GM12878 (cell line): ENCODE data around the gene RETREG3. TPM values are rescaled to one million over a fixed set of nuclear protein-coding genes. Genes with fewer than 3 reads are reported as not detected.

Experiments used
- BACH1 ChIP-seq: fragments of 450-650 bp; IDR thresholded peaks from 2 replicates; pipeline ENCODE4 v1.6.1; 2017; ENCODE audit warnings: mild to moderate bottlenecking, borderline replicate concordance
- BCL3 ChIP-seq: IDR thresholded peaks from 2 replicates; pipeline ENCODE4 v1.6.1; 2011; ENCODE audit warnings: borderline replicate concordance, low read depth, mild to moderate bottlenecking, moderate library complexity, low read length; ENCODE audit not compliant: insufficient read depth, poor library complexity, severe bottlenecking
- CBX3 ChIP-seq: fragments of 200-600 bp; sonication (generic); IDR thresholded peaks from 2 replicates; pipeline ENCODE4 v1.6.1; 2016; ENCODE audit warnings: low read depth, borderline replicate concordance
- CBX5 ChIP-seq: sonication (generic); IDR thresholded peaks from 2 replicates; pipeline ENCODE4 v1.6.1; 2016; ENCODE audit warnings: low read depth, moderate library complexity, mild to moderate bottlenecking, inconsistent platforms
- E2F8 ChIP-seq: fragments of 450-650 bp; IDR thresholded peaks from 2 replicates; pipeline ENCODE4 v1.6.1; 2018; ENCODE audit warnings: mild to moderate bottlenecking, low read depth, moderate library complexity; ENCODE audit not compliant: partially characterized antibody
- EGR1 ChIP-seq, 2 experiments: IDR thresholded peaks; 1 replicate in 1 of 2; 2 replicates in 1 of 2; pipeline ENCODE4 v1.6.1; 2011 to 2012; ENCODE audit warnings: low read depth in 2 of 2, low read length in 2 of 2, borderline replicate concordance in 1 of 2, mild to moderate bottlenecking in 1 of 2, moderate library complexity in 1 of 2
- GABPA ChIP-seq: IDR thresholded peaks from 2 replicates; pipeline ENCODE4 v1.6.1; 2014; ENCODE audit warnings: antibody characterized with exemption, low read depth, mild to moderate bottlenecking, inconsistent platforms
- IRF4 ChIP-seq: IDR thresholded peaks from 2 replicates; pipeline ENCODE4 v1.6.1; 2011; ENCODE audit warnings: low read depth, low read length
- IRF5 ChIP-seq: fragments of 450-650 bp; IDR thresholded peaks from 2 replicates; pipeline ENCODE4 v1.6.1; 2017; ENCODE audit warnings: borderline replicate concordance
- JUND ChIP-seq: IDR thresholded peaks from 2 replicates; pipeline ENCODE4 v1.6.1; 2012; ENCODE audit warnings: low read depth, mild to moderate bottlenecking, low read length, improper control_type of control experiment, moderate library complexity
- LARP7 ChIP-seq: fragments of 450-650 bp; IDR thresholded peaks from 2 replicates; pipeline ENCODE4 v1.6.1; 2017; ENCODE audit warnings: mild to moderate bottlenecking
- MTA3 ChIP-seq: IDR thresholded peaks from 2 replicates; pipeline ENCODE4 v1.6.1; 2012; ENCODE audit warnings: low read length, inconsistent platforms, borderline replicate concordance
- MXI1 ChIP-seq: fragments of 150-350 bp; IDR thresholded peaks from 2 replicates; pipeline ENCODE4 v1.6.1; 2011; ENCODE audit warnings: low read depth, mild to moderate bottlenecking, inconsistent platforms, low read length, improper control_type of control experiment
- NBN ChIP-seq: fragments of 450-650 bp; IDR thresholded peaks from 2 replicates; pipeline ENCODE4 v1.6.1; 2016
- NFIC ChIP-seq: IDR thresholded peaks from 2 replicates; pipeline ENCODE4 v1.6.1; 2012; ENCODE audit warnings: low read depth, mild to moderate bottlenecking, inconsistent platforms, low read length, moderate library complexity
- PKNOX1 ChIP-seq: fragments of 450-650 bp; IDR thresholded peaks from 2 replicates; pipeline ENCODE4 v1.6.1; 2016; ENCODE audit warnings: mild to moderate bottlenecking
- RAD21 ChIP-seq: IDR thresholded peaks from 2 replicates; pipeline ENCODE4 v1.6.1; 2011; ENCODE audit warnings: mild to moderate bottlenecking, low read depth, low read length, moderate library complexity; ENCODE audit not compliant: insufficient read depth
- RBBP5 ChIP-seq: fragments of 200-600 bp; sonication (generic); conservative IDR thresholded peaks from 2 replicates; pipeline ENCODE4 v1.6.1; 2016
- RFX5 ChIP-seq: IDR thresholded peaks from 2 replicates; pipeline ENCODE4 v1.6.1; 2011; ENCODE audit warnings: low read depth, low read length, improper control_type of control experiment
- SP1 ChIP-seq: IDR thresholded peaks from one replicate; pipeline ENCODE4 v1.6.1; 2011; ENCODE audit warnings: low read depth, low read length
- SUZ12 ChIP-seq: fragments of 200-600 bp; sonication (generic); IDR thresholded peaks from one replicate; pipeline ENCODE4 v1.6.1; 2018; ENCODE audit warnings: antibody characterized with exemption, mild to moderate bottlenecking; ENCODE audit not compliant: unreplicated experiment
- WRNIP1 ChIP-seq: IDR thresholded peaks from 2 replicates; pipeline ENCODE4 v1.6.1; 2011; ENCODE audit warnings: low read depth, low read length, improper control_type of control experiment, borderline replicate concordance
- ZBED1 ChIP-seq: IDR thresholded peaks from 2 replicates; pipeline ENCODE4 v1.6.1; 2016; ENCODE audit warnings: borderline replicate concordance
- ZNF217 ChIP-seq: fragments of 450-650 bp; IDR thresholded peaks from 2 replicates; pipeline ENCODE4 v1.6.1; 2017; ENCODE audit warnings: antibody characterized with exemption, mild to moderate bottlenecking
- ZNF384 ChIP-seq: IDR thresholded peaks from 2 replicates; pipeline ENCODE4 v1.6.1; 2012; ENCODE audit warnings: low read depth, mild to moderate bottlenecking, low read length, improper control_type of control experiment, borderline replicate concordance
- polyA plus RNA-seq, 11 experiments: library from polyadenylated mRNA; depleted of rRNA in 4 of 11; unstranded in 6 of 11; stranded (reverse) in 5 of 11; fragments of >200 nt; fragmentation: Nextera tagmentation in 4 of 11; fragmentation: Illumina TruSeq in 1 of 11; extraction: Ambion mirVana in 4 of 11; extraction: Trizol in 1 of 11; gene quantifications; 1 replicate in 1 of 11; 2 replicates in 10 of 11; pipeline versions ENCODE4 v1.2.1 to v1.2.3, GENCODE V29; 2011 to 2016; ENCODE audit warnings: inconsistent platforms in 2 of 11, missing spikeins in 2 of 11, low read depth in 1 of 11
- total RNA-seq, 4 experiments: library from RNA; depleted of rRNA in 3 of 4; stranded (reverse); fragments of >200 nt in 3 of 4; fragmentation: Illumina TruSeq in 1 of 4; extraction: Trizol in 1 of 4; gene quantifications; 2 replicates each; pipeline versions ENCODE4 v1.2.1 to v1.2.3, GENCODE V29; 2013 to 2021

RETREG3 gene
- total and polyA plus RNA-seq, 10 of the 15 experiments (the other 5 are each of a cell fraction or from before 2014, with no cell fraction given) = 7.0 to 50.6 (median 27.3) TPM

- TF ChIP-seq CBX3 (no peak), CBX5 (no peak), IRF5 (no peak; the same call in 1 of the 2 replicates), WRNIP1 (no peak), EGR1 (IDR thresholded peaks at IDR 0.05; ENCODE audit: borderline replicate concordance in 1 of 2, low read depth in 2 of 2, low read length in 2 of 2) (peak in 1 of 2 experiments; percentile 46; a peak in 1 of 3 replicates), ZBED1 (no peak), LARP7 (peak; percentile 52), MTA3 (no peak; the same call in 1 of the 2 replicates), JUND (no peak), MXI1 (peak; percentile 51), BCL3 (no peak), SP1 (no peak), NBN (peak; percentile 69; the same call in 1 of the 2 replicates), RBBP5 (no peak), NFIC (no peak), PKNOX1 (peak; percentile 26; the same call in 1 of the 2 replicates), ZNF217 (no peak; the same call in 1 of the 2 replicates), ZNF384 (no peak), RAD21 (no peak), SUZ12 (no peak), IRF4 (no peak), E2F8 (no peak), GABPA (peak; percentile 76), RFX5 (no peak), BACH1 (peak; percentile 28; the same call in 1 of the 2 replicates)
Measured at GRCh38 chr17:42554250-42555121, 54.7 kb downstream of the RETREG3 start (continued).
